ENCODE data around the gene KCNJ6. TPM values are rescaled to one million over a fixed set of nuclear protein-coding genes. Genes with fewer than 3 reads are reported as not detected.

Gene KCNJ6
- total RNA-seq, 2 donors from 2014 or later, result not detected

- Histone ChIP-seq H3K4me3 (no peak overlapping the region), H3K36me3 (no peaks in the 10 kb centered on the region), H3K27ac (no peak overlapping the region), H3K9me3 (no peaks in the 10 kb centered on the region), H3K4me1 (no peaks in the 10 kb centered on the region), H3K27me3 (no peaks in the 10 kb centered on the region)
- TF ChIP-seq CTCF (IDR thresholded peaks at IDR 0.05), result no peak
- DNase-seq (ENCODE audit: low spot score), result no peak
These were observed 73.9 kb downstream of the KCNJ6 start for GRCh38 chr21:37842163-37842919.

- H3K4me3 ChIP-seq, result no peak overlapping the region
- no peak overlapping the region for H3K27ac ChIP-seq
- no peaks in the 10 kb centered on the region for H3K36me3 ChIP-seq
- no peaks in the 10 kb centered on the region for H3K9me3 ChIP-seq
- H3K27me3 ChIP-seq, result no peaks in the 10 kb centered on the region
- no peak for DNase-seq (ENCODE audit: low spot score)
- H3K4me1 ChIP-seq, result no peaks in the 10 kb centered on the region
- no peak for TF ChIP-seq CTCF (IDR thresholded peaks at IDR 0.05)
These were observed 78.9 kb downstream of the KCNJ6 start for GRCh38 chr21:37837381-37837780.

- no peak for TF ChIP-seq CTCF (IDR thresholded peaks at IDR 0.05)
- Histone ChIP-seq H3K27ac (no peak overlapping the region), H3K36me3 (no peaks in the 10 kb centered on the region), H3K9me3 (no peaks in the 10 kb centered on the region), H3K4me3 (no peak overlapping the region), H3K4me1 (no peaks in the 10 kb centered on the region), H3K27me3 (no peaks in the 10 kb centered on the region)
- no peak for DNase-seq (ENCODE audit: low spot score)
These were observed 80.8 kb downstream of the KCNJ6 start for GRCh38 chr21:37835481-37835880.

- DNase-seq (ENCODE audit: low spot score), result no peak
- no peaks in the 10 kb centered on the region for H3K4me1 ChIP-seq
- H3K27me3 ChIP-seq, result no peaks in the 10 kb centered on the region
- H3K4me3 ChIP-seq, result no peak overlapping the region
- no peaks in the 10 kb centered on the region for H3K9me3 ChIP-seq
- no peak overlapping the region for H3K27ac ChIP-seq
- H3K36me3 ChIP-seq, result no peaks in the 10 kb centered on the region
- no peak for TF ChIP-seq CTCF (IDR thresholded peaks at IDR 0.05)
These were observed 83.0 kb downstream of the KCNJ6 start for GRCh38 chr21:37833301-37833700.

- Histone ChIP-seq H3K27ac (no peak overlapping the region), H3K4me3 (no peak overlapping the region), H3K36me3 (no peaks in the 10 kb centered on the region), H3K4me1 (no peaks in the 10 kb centered on the region), H3K9me3 (no peaks in the 10 kb centered on the region), H3K27me3 (no peaks in the 10 kb centered on the region)
- TF ChIP-seq CTCF (IDR thresholded peaks at IDR 0.05), result no peak
- no peak for DNase-seq (ENCODE audit: low spot score)
These were observed 86.8 kb downstream of the KCNJ6 start for GRCh38 chr21:37829447-37829846.

GRCh38 chr21:37828991-37829390 is 87.3 kb downstream of the KCNJ6 start:
- Histone ChIP-seq H3K36me3 (no peaks in the 10 kb centered on the region), H3K27me3 (no peaks in the 10 kb centered on the region), H3K27ac (no peak overlapping the region), H3K9me3 (no peaks in the 10 kb centered on the region), H3K4me1 (no peaks in the 10 kb centered on the region), H3K4me3 (no peak overlapping the region)
- DNase-seq (ENCODE audit: low spot score), result no peak
- no peak for TF ChIP-seq CTCF (IDR thresholded peaks at IDR 0.05)

Data from right atrium auricular region (tissue), 2 donors.